HG03103 (cell line): ENCODE data around the gene IHH.

Experiments used
- ATAC-seq: cut with Tn5 transposase; IDR thresholded peaks from one replicate; pipeline ENCODE4 v1.9.1; 2021; ENCODE audit warnings: low read depth; ENCODE audit not compliant: unreplicated experiment

The IHH gene

DNA sequence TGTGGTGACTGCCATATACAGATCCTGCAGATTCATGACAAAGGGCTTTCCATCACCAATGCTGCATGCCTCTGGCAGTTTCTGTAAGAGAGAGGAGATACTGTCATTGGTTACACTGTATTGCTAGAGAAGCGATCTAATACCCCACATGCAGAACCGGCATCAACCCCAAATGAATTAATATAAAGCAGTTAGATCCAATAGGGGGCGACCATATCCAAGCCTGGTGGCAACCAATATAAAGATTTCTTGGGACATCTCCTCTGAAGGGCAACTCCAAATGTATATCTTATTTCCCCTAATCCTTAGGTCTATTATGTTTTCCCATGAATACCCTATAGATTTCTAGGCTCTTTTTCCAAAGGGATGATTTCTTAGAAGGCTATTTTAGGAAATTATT is 17.4 kb upstream of the IHH start:
- no peak for ATAC-seq

DNA sequence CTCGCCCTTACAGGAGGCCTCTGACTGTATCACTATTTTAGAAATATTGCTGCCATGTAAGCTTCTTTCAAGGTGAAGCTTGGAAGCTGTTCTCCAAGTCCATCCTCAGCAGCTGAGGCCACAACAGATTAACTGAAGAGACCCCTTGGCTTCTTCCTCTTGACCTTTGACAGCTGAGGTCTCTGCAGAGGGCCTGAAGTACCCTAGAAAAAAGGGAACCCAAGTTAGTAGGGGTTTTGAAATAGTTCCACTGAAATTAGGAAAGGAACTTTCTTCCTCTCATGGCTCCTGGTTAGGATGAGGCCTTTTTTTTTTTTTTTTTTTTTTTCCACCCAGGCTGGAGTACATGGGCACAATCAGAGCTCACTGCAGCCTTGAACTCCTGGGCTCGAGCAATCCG is 15.5 kb upstream of the IHH start:
- no peak for ATAC-seq

- ATAC-seq = no peak
Observed at GRCh38 chr2:219073413-219074129, 12.8 kb upstream of the IHH start.

DNA sequence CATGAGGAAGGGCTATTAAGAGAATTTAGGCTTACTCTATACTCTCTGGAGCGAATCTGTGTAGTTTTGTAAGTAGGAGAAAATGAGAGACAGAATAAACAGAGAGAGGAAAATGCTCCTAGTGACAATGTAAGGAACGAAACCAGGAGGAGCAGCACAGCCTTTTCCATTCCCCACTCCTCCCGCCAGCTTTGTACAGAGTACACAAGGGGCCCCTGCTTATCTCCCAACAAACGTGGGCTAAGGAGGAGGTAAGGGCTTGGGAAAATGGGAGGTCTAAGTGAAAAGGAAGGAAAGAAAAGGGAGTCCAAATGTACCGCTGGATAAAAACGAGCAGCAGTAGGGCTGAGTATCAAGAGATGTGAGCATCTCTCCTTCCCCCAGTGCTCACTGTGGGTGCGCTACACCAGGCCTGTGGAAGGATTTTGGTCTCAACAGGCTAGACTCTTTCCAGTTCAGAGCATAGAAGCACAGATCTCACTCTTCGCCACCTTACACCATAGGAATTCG is 12.1 kb upstream of the IHH start:
- no peak for ATAC-seq

DNA sequence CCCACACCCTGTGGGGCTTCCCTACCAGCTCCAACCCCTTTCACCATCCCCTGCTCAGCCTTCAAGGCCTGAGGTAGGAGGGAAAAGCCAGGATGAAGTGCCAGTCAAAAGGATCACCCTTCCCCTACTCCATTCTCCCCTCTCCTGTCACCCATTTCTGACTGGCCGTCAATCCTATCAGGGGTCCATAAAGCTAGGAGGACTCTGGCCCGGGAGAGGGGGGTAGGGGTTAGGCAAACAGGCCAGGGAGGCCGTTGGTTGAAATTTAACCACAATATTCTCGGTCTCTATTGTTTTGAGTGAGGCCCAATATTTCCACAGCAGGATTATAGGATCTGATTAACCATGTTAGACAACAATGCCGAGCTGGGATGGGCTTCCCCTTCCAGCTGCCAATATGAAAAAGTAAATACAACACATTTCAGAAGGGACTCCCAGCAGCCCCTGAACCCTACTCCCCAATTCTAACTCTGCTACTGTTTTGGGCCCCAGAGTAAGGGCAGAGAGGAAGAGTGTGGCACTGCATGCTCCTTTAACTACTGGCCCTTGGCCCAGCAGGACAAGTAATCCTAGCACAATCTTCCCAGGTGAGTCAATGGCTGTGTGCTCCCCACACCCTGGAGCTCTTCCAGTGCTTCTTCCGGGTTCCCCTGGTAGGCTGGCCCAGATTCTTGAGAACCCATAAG is 10.6 kb upstream of the IHH start:
- ATAC-seq = no peak

DNA sequence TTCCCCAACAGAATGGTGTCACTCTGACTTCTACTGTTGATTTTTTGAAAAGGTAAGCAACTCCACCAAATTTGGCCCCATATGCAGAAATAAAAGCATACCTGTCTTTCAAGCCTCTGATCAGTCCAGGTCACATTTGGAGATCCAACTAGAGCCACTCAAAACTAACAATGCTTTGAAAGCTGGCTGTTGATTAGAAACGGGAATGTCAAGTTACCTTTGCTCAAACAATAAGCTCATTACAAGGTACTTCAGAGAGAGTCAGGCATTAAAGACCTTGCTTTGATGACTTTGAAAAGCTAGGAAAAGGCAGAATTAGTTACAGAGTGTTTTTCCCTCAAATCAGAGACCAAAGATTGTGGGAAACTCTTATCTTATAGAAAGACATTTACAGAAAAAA is 4.8 kb upstream of the IHH start:
- ATAC-seq = no peak

DNA sequence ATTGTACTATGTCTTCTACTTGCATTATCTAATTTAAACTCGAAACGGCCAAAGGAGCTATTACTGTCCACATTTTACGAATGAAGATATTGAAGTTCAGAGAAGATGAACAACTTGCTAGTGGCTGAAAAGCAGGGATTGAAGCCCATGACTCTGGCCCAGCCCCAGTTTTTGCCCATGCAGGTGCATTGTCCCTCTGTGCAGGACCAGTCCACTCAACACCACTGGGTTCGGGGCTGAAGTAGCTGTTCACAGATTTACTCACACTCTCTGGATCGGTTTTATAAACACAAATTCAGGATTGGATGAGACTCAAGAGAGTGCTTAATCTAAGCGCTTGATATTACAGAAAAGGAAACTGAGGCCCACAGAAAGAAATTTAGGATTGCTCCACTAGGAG is 1.4 kb upstream of the IHH start:
- no peak for ATAC-seq

- ATAC-seq = no peak
Observed at GRCh38 chr2:219059725-219060682, 717 bp downstream of the IHH start.

- ATAC-seq = no peak
Observed at GRCh38 chr2:219059375-219059724, 1.4 kb downstream of the IHH start.

GRCh38 chr2:219058541-219059374 is 2.0 kb downstream of the IHH start:
- no peak for ATAC-seq

DNA sequence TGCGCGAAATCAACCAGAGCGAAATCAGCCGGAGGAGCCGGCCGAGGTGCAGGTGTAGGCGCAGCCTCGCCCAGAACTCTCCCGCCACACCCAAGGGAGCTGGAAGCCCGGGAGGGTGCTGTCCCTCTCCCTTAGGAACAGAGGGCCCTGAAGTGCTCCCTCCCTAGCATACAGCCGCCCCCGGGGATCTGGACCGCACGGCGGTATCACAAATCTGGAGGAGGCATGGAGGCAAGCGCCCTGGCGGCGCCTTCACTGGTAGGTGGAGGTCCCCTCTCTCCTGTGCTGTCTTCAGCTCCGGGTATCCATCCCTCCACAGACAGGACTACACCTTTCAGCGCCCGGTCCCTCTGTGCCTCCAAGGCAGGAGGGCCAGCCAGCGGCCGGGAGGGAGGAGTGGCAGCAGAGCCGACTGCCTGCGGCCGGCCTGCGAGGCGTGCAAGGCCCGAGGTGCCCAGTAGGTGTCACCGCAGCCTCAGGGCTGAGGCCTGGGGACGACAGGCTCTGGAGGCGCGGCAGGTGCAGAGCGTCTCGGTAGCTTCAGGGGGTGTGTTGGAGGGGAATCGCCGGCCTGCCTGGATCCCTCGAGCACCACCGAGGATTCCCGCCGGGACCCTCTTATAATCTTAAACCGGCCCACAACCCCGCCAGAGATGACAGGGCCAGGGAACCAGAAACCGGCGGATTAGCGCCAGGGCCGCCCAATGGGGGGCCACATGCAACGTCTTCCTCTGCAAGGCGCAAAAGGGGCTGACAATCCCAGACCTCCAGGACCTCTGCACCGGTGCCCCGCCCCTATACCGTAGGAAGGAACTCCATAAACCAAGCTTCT is 2.8 kb downstream of the IHH start:
- peak; percentile 62 for ATAC-seq

- ATAC-seq = no peak
Observed at GRCh38 chr2:219056896-219057708, 3.6 kb downstream of the IHH start.

GRCh38 chr2:219056176-219056895 is 4.4 kb downstream of the IHH start:
- no peak for ATAC-seq

DNA sequence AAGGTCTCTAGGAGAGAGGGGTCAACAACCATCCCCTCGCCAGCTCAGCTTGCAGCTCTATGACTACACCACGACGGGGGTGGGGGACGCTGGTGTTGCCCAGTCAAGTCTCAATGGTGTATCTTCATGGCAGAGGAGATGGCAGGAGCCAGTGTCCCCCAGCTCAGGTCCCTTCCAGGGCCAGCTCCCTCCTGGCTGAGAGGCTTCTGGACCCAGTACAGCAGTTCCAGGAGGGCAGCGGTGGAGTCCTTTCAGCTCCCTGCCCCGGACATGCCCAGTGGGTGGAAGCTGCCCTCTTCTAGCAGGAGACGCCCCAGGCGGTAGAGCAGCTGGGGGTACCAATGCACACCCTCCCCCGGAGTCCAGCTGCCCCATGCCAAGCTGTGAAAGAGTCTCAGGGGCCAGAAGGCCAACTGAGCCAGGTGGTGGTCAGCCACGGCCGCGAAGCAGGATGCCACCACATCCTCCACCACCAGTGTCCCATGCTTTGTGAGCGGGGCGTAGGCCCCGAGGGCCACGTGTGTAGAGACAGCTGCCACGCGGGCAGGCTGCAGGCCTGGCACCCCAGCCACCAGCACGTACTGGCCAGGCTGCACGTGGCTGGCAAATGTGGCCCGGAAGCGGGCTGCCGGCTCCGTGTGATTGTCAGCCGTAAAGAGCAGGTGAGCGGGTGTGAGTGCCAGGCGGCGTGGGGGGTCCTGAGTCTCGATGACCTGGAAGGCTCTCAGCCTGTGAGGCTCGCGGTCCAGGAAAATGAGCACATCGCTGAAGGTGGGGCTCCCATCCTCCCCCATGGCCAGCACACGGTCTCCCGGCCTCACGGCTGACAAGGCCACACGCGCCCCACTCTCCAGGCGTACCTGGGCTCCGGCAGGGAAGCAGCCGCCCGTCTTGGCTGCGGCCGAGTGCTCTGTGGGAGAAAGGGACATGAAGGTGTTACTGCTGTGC is 5.5 kb downstream of the IHH start:
- no peak for ATAC-seq

DNA sequence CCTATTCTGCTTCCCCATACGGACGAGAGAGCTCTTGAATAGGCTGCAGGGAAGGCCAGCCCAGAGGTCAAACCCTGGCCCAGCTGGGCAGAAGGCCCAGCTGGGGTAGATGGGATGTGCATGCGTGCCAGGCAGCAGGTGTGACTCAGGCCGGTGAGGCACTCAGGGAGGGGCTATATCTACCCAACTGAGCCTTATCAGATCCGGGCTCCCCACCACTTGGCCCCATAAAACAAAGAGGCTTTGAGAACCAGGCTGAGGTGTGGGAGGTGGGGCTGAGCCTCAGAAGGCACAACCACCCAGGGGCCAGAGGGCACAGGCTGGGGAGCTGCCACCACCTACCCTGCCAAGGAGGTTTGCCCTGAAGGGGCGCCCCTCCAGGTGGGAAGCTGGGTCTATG is 11.4 kb downstream of the IHH start:
- no peak for ATAC-seq

DNA sequence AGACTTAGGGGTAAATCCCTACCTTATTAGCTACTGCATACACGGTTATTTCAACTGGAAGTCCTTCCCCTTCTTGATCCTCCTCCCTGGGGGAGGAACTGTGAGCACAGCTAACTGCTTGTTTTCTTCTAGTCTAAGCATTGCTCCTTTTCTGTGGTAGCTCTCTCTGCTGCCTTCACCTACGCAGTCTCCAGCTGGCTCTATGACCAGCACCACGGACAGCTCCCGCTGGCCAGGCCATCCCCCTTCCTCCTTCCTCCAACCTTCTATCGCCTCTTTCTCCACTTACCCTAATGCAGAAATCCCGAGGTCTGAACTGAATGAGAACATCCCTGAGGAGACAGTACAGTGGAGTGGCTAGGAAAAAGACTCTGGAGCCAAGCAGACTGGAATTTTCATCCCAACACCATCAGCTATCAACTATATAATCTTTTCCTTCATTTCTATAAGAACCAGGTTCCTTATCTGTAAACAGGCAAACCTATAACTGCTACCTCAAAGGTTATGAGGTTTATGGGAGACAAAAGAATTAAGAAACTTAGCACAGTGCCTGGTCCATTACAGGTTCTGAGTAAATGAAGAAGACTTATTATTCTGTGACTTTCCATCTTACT is 14.7 kb downstream of the IHH start:
- ATAC-seq = no peak
